Neural cell (in vitro differentiated cells): ENCODE results near the gene PAX2. TPM values are rescaled to one million over a fixed set of nuclear protein-coding genes. Genes with fewer than 3 reads are reported as not detected.

Source experiments
- H2AFZ ChIP-seq: fragments of 200-600, 300-800 bp; sonication (generic), shearing (Covaris generic); 2 replicates; pipeline ENCODE4 v1.6.0; 2014; ENCODE audit warnings: low read depth, mild to moderate bottlenecking, antibody characterized with exemption, low read length, moderate library complexity
- H3F3A ChIP-seq: fragments of 200-600 bp; shearing (Covaris generic); 2 replicates; pipeline ENCODE4 v1.6.1; 2016; ENCODE audit warnings: mild to moderate bottlenecking, moderate library complexity, mixed read lengths, antibody characterized with exemption, low read length; ENCODE audit not compliant: insufficient read depth, poor library complexity, severe bottlenecking
- H3K27ac ChIP-seq: fragments of 200-600, 300-800 bp; sonication (generic), shearing (Covaris generic); 2 replicates; pipeline ENCODE4 v1.5.1; 2014; ENCODE audit warnings: mild to moderate bottlenecking, low read length, moderate library complexity
- H3K27me3 ChIP-seq: fragments of 300-800, 200-600 bp; sonication (generic), shearing (Covaris generic); 2 replicates; pipeline ENCODE4 v1.6.0; 2014; ENCODE audit warnings: mild to moderate bottlenecking, low read depth, low read length, moderate library complexity; ENCODE audit not compliant: insufficient read depth
- H3K36me3 ChIP-seq: fragments of 300-800, 200-600 bp; sonication (generic), shearing (Covaris generic); 2 replicates; pipeline ENCODE4 v1.5.1; 2014; ENCODE audit warnings: mild to moderate bottlenecking, antibody characterized with exemption, low read length, moderate library complexity; ENCODE audit not compliant: insufficient read depth
- H3K4me2 ChIP-seq: fragments of 300-800, 200-600 bp; sonication (generic), shearing (Covaris generic); 2 replicates; pipeline ENCODE4 v1.6.0; 2014; ENCODE audit warnings: mild to moderate bottlenecking, low read length
- H3K4me3 ChIP-seq: fragments of 300-800, 200-600 bp; sonication (generic), shearing (Covaris generic); 2 replicates; pipeline ENCODE4 v1.5.1; 2014; ENCODE audit warnings: mild to moderate bottlenecking, low read length, moderate library complexity
- H3K79me2 ChIP-seq: fragments of 200-600 bp; shearing (Covaris generic); replicated peaks from 2 replicates; pipeline ENCODE4 v1.6.0; 2014; ENCODE audit warnings: mild to moderate bottlenecking, low read length, moderate library complexity; ENCODE audit not compliant: insufficient read depth
- H3K9ac ChIP-seq: fragments of 300-800, 200-600 bp; sonication (generic), shearing (Covaris generic); 2 replicates; pipeline ENCODE4 v1.6.1; 2016; ENCODE audit warnings: mild to moderate bottlenecking, low read length, mixed read lengths
- H3K9me2 ChIP-seq: fragments of 200-600 bp; shearing (Covaris generic); 2 replicates; pipeline ENCODE4 v1.6.1; 2016; ENCODE audit warnings: mild to moderate bottlenecking, low read length, mixed read lengths; ENCODE audit not compliant: insufficient read depth
- H3K9me3 ChIP-seq: fragments of 200-600, 300-800 bp; sonication (generic), shearing (Covaris generic); 2 replicates; pipeline ENCODE4 v1.6.1; 2016; ENCODE audit warnings: mild to moderate bottlenecking, mixed run types, low read length, moderate library complexity, mixed read lengths
- H4K20me1 ChIP-seq: fragments of 200-600 bp; shearing (Covaris generic); 2 replicates; pipeline ENCODE4 v1.6.1; 2016; ENCODE audit warnings: mild to moderate bottlenecking, mixed run types; ENCODE audit not compliant: insufficient read depth
- EP300 ChIP-seq: fragments of 450-650 bp; conservative IDR thresholded peaks from 2 replicates; pipeline ENCODE4 v1.6.1; 2014; ENCODE audit warnings: antibody characterized with exemption, mild to moderate bottlenecking, moderate library complexity; ENCODE audit not compliant: poor library complexity, severe bottlenecking
- EZH2 ChIP-seq: fragments of 200-600, 300-800 bp; shearing (Covaris generic), sonication (generic); IDR thresholded peaks from 2 replicates; pipeline ENCODE4 v1.6.1; 2014; ENCODE audit warnings: antibody characterized with exemption, low read length, borderline replicate concordance, mild to moderate bottlenecking; ENCODE audit not compliant: insufficient read depth, poor library complexity, severe bottlenecking
- MXI1 ChIP-seq: fragments of 450-650 bp; conservative IDR thresholded peaks from 2 replicates; pipeline ENCODE4 v1.6.1; 2014; ENCODE audit warnings: antibody characterized with exemption, mild to moderate bottlenecking; ENCODE audit not compliant: poor library complexity, severe bottlenecking
- POLR2AphosphoS5 ChIP-seq: IDR thresholded peaks from 2 replicates; pipeline ENCODE4 v1.6.1; 2012
- RAD21 ChIP-seq: fragments of 450-650 bp; conservative IDR thresholded peaks from 2 replicates; pipeline ENCODE4 v1.6.1; 2014; ENCODE audit warnings: antibody characterized with exemption, mild to moderate bottlenecking, moderate library complexity
- REST ChIP-seq: IDR thresholded peaks from 2 replicates; pipeline ENCODE4 v1.6.1; 2012; ENCODE audit warnings: borderline replicate concordance
- SMC3 ChIP-seq: fragments of 450-650 bp; conservative IDR thresholded peaks from 2 replicates; pipeline ENCODE4 v1.6.1; 2014; ENCODE audit warnings: antibody characterized with exemption, mild to moderate bottlenecking, moderate library complexity; ENCODE audit not compliant: poor library complexity
- TAF1 ChIP-seq: IDR thresholded peaks from 2 replicates; pipeline ENCODE4 v1.6.1; 2012; ENCODE audit warnings: low read depth
- polyA plus RNA-seq: library from polyadenylated mRNA; depleted of rRNA; stranded (reverse); fragments of >200 nt; gene quantifications from 2 replicates; pipeline ENCODE4 v1.2.3, GENCODE V29; 2014
- TF ChIP-seq, protein P1 (sequence below): fragments of 450-650 bp; IDR thresholded peaks from 2 replicates; pipeline ENCODE4 v1.5.1; 2014; ENCODE audit warnings: antibody characterized with exemption, mild to moderate bottlenecking, moderate library complexity; ENCODE audit not compliant: poor library complexity, severe bottlenecking

The PAX2 gene
- polyA plus RNA-seq, 1 donor from 2014 or later, result not detected

GRCh38 chr10:100774223-100774622 is 28.8 kb downstream of the PAX2 start:
- Histone ChIP-seq H4K20me1 (no peaks in the 10 kb centered on the region), H3K4me2 (no peak overlapping the region), H3K36me3 (no peaks in the 10 kb centered on the region), H2AFZ (no peak overlapping the region), H3K79me2 (no peaks in the 10 kb centered on the region), H3F3A (no peaks in the 10 kb centered on the region), H3K9me3 (peaks cover 3% of the 10 kb centered on the region), H3K9me2 (no peaks in the 10 kb centered on the region), H3K9ac (no peak overlapping the region), H3K27ac (no peak overlapping the region), H3K27me3 (peaks cover 4% of the 10 kb centered on the region), H3K4me3 (no peak overlapping the region)
- TF ChIP-seq SMC3 (no peak), POLR2AphosphoS5 (no peak), TAF1 (no peak), RAD21 (no peak), EP300 (no peak)
- TF ChIP-seq, protein P1, sequence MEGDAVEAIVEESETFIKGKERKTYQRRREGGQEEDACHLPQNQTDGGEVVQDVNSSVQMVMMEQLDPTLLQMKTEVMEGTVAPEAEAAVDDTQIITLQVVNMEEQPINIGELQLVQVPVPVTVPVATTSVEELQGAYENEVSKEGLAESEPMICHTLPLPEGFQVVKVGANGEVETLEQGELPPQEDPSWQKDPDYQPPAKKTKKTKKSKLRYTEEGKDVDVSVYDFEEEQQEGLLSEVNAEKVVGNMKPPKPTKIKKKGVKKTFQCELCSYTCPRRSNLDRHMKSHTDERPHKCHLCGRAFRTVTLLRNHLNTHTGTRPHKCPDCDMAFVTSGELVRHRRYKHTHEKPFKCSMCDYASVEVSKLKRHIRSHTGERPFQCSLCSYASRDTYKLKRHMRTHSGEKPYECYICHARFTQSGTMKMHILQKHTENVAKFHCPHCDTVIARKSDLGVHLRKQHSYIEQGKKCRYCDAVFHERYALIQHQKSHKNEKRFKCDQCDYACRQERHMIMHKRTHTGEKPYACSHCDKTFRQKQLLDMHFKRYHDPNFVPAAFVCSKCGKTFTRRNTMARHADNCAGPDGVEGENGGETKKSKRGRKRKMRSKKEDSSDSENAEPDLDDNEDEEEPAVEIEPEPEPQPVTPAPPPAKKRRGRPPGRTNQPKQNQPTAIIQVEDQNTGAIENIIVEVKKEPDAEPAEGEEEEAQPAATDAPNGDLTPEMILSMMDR, result no peak

- Histone ChIP-seq H3K9me2 (no peaks in the 10 kb centered on the region), H3K9me3 (peaks cover 7% of the 10 kb centered on the region), H3K9ac (no peak overlapping the region), H2AFZ (no peak overlapping the region), H4K20me1 (no peaks in the 10 kb centered on the region), H3K4me3 (no peak overlapping the region), H3K4me2 (no peak overlapping the region), H3K36me3 (no peaks in the 10 kb centered on the region), H3K79me2 (no peaks in the 10 kb centered on the region), H3K27ac (no peak overlapping the region), H3K27me3 (peaks cover 6% of the 10 kb centered on the region), H3F3A (no peaks in the 10 kb centered on the region)
- TF ChIP-seq, protein P1, result no peak
- TF ChIP-seq RAD21, result no peak
- no peak for TF ChIP-seq EP300
- no peak for TF ChIP-seq MXI1
- TF ChIP-seq EZH2, result no peak
- no peak for TF ChIP-seq SMC3
- no peak for TF ChIP-seq POLR2AphosphoS5
- TF ChIP-seq REST, result no peak
- no peak for TF ChIP-seq TAF1
These were observed 29.5 kb downstream of the PAX2 start for GRCh38 chr10:100774876-100775275.
